HEK293 (cell line): ENCODE measurements around the gene SUDS3.

ENCODE experiments used
- CTCF ChIP-seq: fragments of 450-650 bp; formaldehyde crosslinking; IDR thresholded peaks from 2 replicates; pipeline ENCODE4 v1.5.1; 2016; ENCODE audit warnings: missing biosample characterization, missing genetic modification characterization
- TCF7L2 ChIP-seq: IDR thresholded peaks from 2 replicates; pipeline ENCODE4 v1.6.1; 2011; ENCODE audit warnings: low read depth, mild to moderate bottlenecking, inconsistent platforms, low read length, moderate library complexity, borderline replicate concordance
- ZNF175 ChIP-seq: fragments of 450-650 bp; formaldehyde crosslinking; IDR thresholded peaks from 2 replicates; pipeline ENCODE4 v1.5.1; 2016; ENCODE audit warnings: missing biosample characterization, missing genetic modification characterization

GRCh38 chr12:118456741-118457140 is 80.4 kb downstream of the SUDS3 start:
- TF ChIP-seq CTCF (tag by site-specific recombination) = no peak
- TF ChIP-seq ZNF175 = no peak
- TF ChIP-seq TCF7L2 = no peak
